ENCODE data around the gene ANAPC2.

GRCh38 chr9:137228968-137229896 lies 40.9 kb upstream of the ANAPC2 start:
- TF ChIP-seq REST (IDR thresholded peaks at IDR 0.05) (no peak), CTCF (IDR thresholded peaks at IDR 0.05) (no peak), ZSCAN20 (CRISPR knock-in tag; IDR thresholded peaks at IDR 0.05) (no peak), RAD21 (conservative IDR thresholded peaks at IDR 0.05 in 1 of 2, IDR thresholded peaks at IDR 0.05 in 1 of 2) (no peak)
